HepG2 (cell line): ENCODE data around the gene EDNRB. TPM values are rescaled to one million over a fixed set of nuclear protein-coding genes. Genes with fewer than 3 reads are reported as not detected.

Experiments used
- ATAC-seq: fragments of 200-7000 bp; cut with Tn5 transposase; 3 replicates; pipeline ENCODE4 v1.9.1; 2020; ENCODE audit warnings: mild to moderate bottlenecking, moderate library complexity
- BruUV-seq: library from RNA; stranded (reverse); fragments of 400-500 nt; replicated peaks from 2 replicates; lab custom pipeline; 2021; lab: Mats Ljungman, UMichigan
- CTCF ChIA-PET: fragments of 300-600 bp; formaldehyde crosslinking; extraction: SDS; loops from one replicate; lab custom pipeline; 2021; ENCODE audit warnings: low total read pairs, inconsistent platforms, low intra/inter-chr PET ratio; lab: Yijun Ruan, JAX
- POLR2A ChIA-PET: fragments of 350-600 bp; sonication (Branson Sonifier 250); formaldehyde crosslinking; loops from one replicate; lab custom pipeline; 2020; ENCODE audit warnings: antibody characterized with exemption, inconsistent platforms; lab: Yijun Ruan, JAX
- DNase-seq: peaks from one replicate; pipeline ENCODE4 v3.0.0-alpha.2; 2015; ENCODE audit warnings: low spot score
- FAIRE-seq: peaks from 3 replicates; lab custom pipeline; 2011; peaks lifted over from hg19 to GRCh38; lab: Jason Lieb, UNC
- H2AFZ ChIP-seq: one replicate; pipeline ENCODE4 v1.6.1; 2011; ENCODE audit warnings: low read length, inconsistent platforms
- H3K27ac ChIP-seq: fragments of 300-600 bp; 3 replicates; pipeline ENCODE4 v1.8.0; 2011; ENCODE audit warnings: mixed run types, mild to moderate bottlenecking, mixed read lengths, low read length, inconsistent platforms; ENCODE audit not compliant: insufficient read depth; ENCODE audit errors: extremely low read length
- H3K27me3 ChIP-seq, 2 experiments: fragments of 200-600 bp in 1 of 2; 2 replicates in 1 of 2; 3 replicates in 1 of 2; pipeline versions ENCODE4 v1.6.0 to v1.8.0; 2011; ENCODE audit warnings: low read length in 2 of 2, mild to moderate bottlenecking in 2 of 2, moderate library complexity in 2 of 2, inconsistent platforms in 1 of 2; ENCODE audit not compliant: insufficient read depth in 2 of 2, control insufficient read depth in 1 of 2
- H3K36me3 ChIP-seq, 2 experiments: fragments of 200-600 bp in 1 of 2; replicated peaks in 1 of 2; 2 replicates in 1 of 2; 3 replicates in 1 of 2; pipeline versions ENCODE4 v1.5.1 to v1.8.0; 2011; ENCODE audit warnings: low read length in 2 of 2, inconsistent platforms in 1 of 2; ENCODE audit not compliant: insufficient read depth in 2 of 2, control insufficient read depth in 1 of 2
- H3K4me1 ChIP-seq: 2 replicates; pipeline ENCODE4 v1.5.1; 2012; ENCODE audit warnings: low read length, inconsistent platforms; ENCODE audit not compliant: insufficient read depth
- H3K4me2 ChIP-seq: 2 replicates; pipeline ENCODE4 v1.6.0; 2011; ENCODE audit warnings: low read depth, low read length, inconsistent platforms
- H3K4me3 ChIP-seq, 3 experiments: fragments of 200-600 bp in 1 of 3; sonication (generic), shearing (Covaris generic) in 1 of 3; replicated peaks in 1 of 3; 2 replicates each; pipeline ENCODE4 v1.5.1; 2011 to 2016; ENCODE audit warnings: low read length in 3 of 3, inconsistent platforms in 2 of 3, low read depth in 2 of 3, mild to moderate bottlenecking in 2 of 3, control low read depth in 1 of 3, mixed read lengths in 1 of 3; ENCODE audit not compliant: insufficient read depth in 1 of 3
- H3K79me2 ChIP-seq: one replicate; pipeline ENCODE4 v1.6.1; 2011; ENCODE audit warnings: low read length, inconsistent platforms; ENCODE audit not compliant: insufficient read depth
- H3K9ac ChIP-seq: 2 replicates; pipeline ENCODE4 v1.6.0; 2011; ENCODE audit warnings: mild to moderate bottlenecking, low read depth, low read length, inconsistent platforms; ENCODE audit not compliant: insufficient read depth
- H3K9me3 ChIP-seq: 2 replicates; pipeline ENCODE4 v1.5.1; 2012; ENCODE audit warnings: mild to moderate bottlenecking, low read length
- H4K20me1 ChIP-seq: 2 replicates; pipeline ENCODE4 v1.6.0; 2011; ENCODE audit warnings: inconsistent platforms, mild to moderate bottlenecking, low read length, moderate library complexity; ENCODE audit not compliant: insufficient read depth
- AGO1 ChIP-seq: fragments of 200-400 bp; formaldehyde crosslinking; IDR thresholded peaks from 2 replicates; pipeline ENCODE4 v1.6.1; 2017; ENCODE audit warnings: mild to moderate bottlenecking, low read depth, low read length, moderate library complexity; ENCODE audit not compliant: poor library complexity, severe bottlenecking
- MED8 ChIP-seq: sonication (generic); formaldehyde crosslinking; IDR thresholded peaks from 2 replicates; pipeline ENCODE4 v1.8.1; 2023; ENCODE audit warnings: mild to moderate bottlenecking, missing genetic modification reagents; ENCODE audit not compliant: insufficient replicate concordance
- MIER2 ChIP-seq: IDR thresholded peaks from 2 replicates; pipeline ENCODE4 v1.6.1; 2016; ENCODE audit warnings: missing biosample characterization, missing genetic modification reagents
- PHF21A ChIP-seq: sonication (generic); formaldehyde crosslinking; IDR thresholded peaks from 2 replicates; pipeline ENCODE4 v1.5.0; 2020; ENCODE audit warnings: mild to moderate bottlenecking, missing genetic modification reagents
- SOX13 ChIP-seq, 3 experiments: fragments of 450-650 bp in 1 of 3; sonication (generic) in 1 of 3; formaldehyde crosslinking in 1 of 3; IDR thresholded peaks in 2 of 3; conservative IDR thresholded peaks in 1 of 3; 2 replicates each; pipeline versions ENCODE4 v1.5.0 to v1.6.1; 2016 to 2020; ENCODE audit warnings: antibody characterized with exemption in 1 of 3, mild to moderate bottlenecking in 1 of 3, missing compliant biosample characterization in 1 of 3, missing genetic modification reagents in 1 of 3, moderate library complexity in 1 of 3
- XBP1 ChIP-seq: sonication (generic); formaldehyde crosslinking; IDR thresholded peaks from 2 replicates; pipeline ENCODE4 v1.5.0; 2020; ENCODE audit warnings: missing genetic modification reagents
- ZMYM2 ChIP-seq: sonication (generic); formaldehyde crosslinking; IDR thresholded peaks from 2 replicates; pipeline ENCODE4 v1.8.0; 2022; ENCODE audit warnings: mild to moderate bottlenecking, missing genetic modification reagents
- ZNF207 ChIP-seq: fragments of 450-650 bp; IDR thresholded peaks from 2 replicates; pipeline ENCODE4 v1.6.1; 2016; ENCODE audit warnings: antibody characterized with exemption, borderline replicate concordance
- ZNF382 ChIP-seq: sonication (generic); formaldehyde crosslinking; IDR thresholded peaks from 2 replicates; pipeline ENCODE4 v1.5.0; 2020; ENCODE audit warnings: missing genetic modification reagents, mild to moderate bottlenecking, borderline replicate concordance
- ZNF552 ChIP-seq: sonication (generic); formaldehyde crosslinking; IDR thresholded peaks from 2 replicates; pipeline ENCODE4 v1.9.0; 2022; ENCODE audit warnings: missing genetic modification reagents, mild to moderate bottlenecking, borderline replicate concordance
- in situ Hi-C: cut with HindIII; loops from 2 replicates; pipeline ENCODE4 v1.10.0; 2017; ENCODE audit warnings: low pct_unique_long_range_greater_than_20kb; ENCODE audit not compliant: extremely low pct_ligation_motif_present
- intact Hi-C: fragments of 100-400 bp; cut with micrococcal nuclease; formaldehyde crosslinking; loops from one replicate; pipeline ENCODE4 v1.10.0; 2022; ENCODE audit not compliant: unreplicated experiment
- polyA plus RNA-seq, 8 experiments: library from polyadenylated mRNA; depleted of rRNA in 3 of 8; stranded (reverse) in 7 of 8; unstranded in 1 of 8; fragments of >200 nt; fragmentation: Illumina TruSeq in 4 of 8; extraction: Trizol in 4 of 8; gene quantifications; 2 replicates each; pipeline versions ENCODE4 v1.2.1 to v1.2.3, GENCODE V29; 2011 to 2016; ENCODE audit warnings: low read depth in 4 of 8, missing spikeins in 1 of 8, mixed read lengths in 1 of 8; ENCODE audit not compliant: insufficient read depth in 1 of 8
- total RNA-seq, 5 experiments: library from RNA; depleted of rRNA; stranded (reverse); fragments of >200 nt; fragmentation: Illumina TruSeq; extraction: Trizol; gene quantifications; 2 replicates each; pipeline ENCODE4 v1.2.3, GENCODE V29; 2016; ENCODE audit warnings: low read depth in 1 of 5
- TF ChIP-seq, protein P1 (sequence below): sonication (generic); formaldehyde crosslinking; IDR thresholded peaks from 2 replicates; pipeline ENCODE4 v1.5.0; 2020; ENCODE audit warnings: missing genetic modification reagents
- TF ChIP-seq, protein P2 (sequence below): sonication (generic); formaldehyde crosslinking; IDR thresholded peaks from 2 replicates; pipeline ENCODE4 v1.5.0; 2020; ENCODE audit warnings: mild to moderate bottlenecking, missing genetic modification reagents, moderate library complexity
- TF ChIP-seq, protein P3 (sequence below): sonication (generic); formaldehyde crosslinking; IDR thresholded peaks from 2 replicates; pipeline ENCODE4 v1.5.1; 2020; ENCODE audit warnings: missing genetic modification reagents, mild to moderate bottlenecking, borderline replicate concordance
- TF ChIP-seq, protein P4 (sequence below): sonication (generic); formaldehyde crosslinking; IDR thresholded peaks from 2 replicates; pipeline ENCODE4 v1.4.0; 2020; ENCODE audit warnings: missing genetic modification reagents, borderline replicate concordance
- TF ChIP-seq, protein P5 (sequence below): sonication (generic); formaldehyde crosslinking; IDR thresholded peaks from 2 replicates; pipeline ENCODE4 v1.9.0; 2021; ENCODE audit warnings: missing genetic modification reagents, borderline replicate concordance

Gene EDNRB
- total and polyA plus RNA-seq, 2 of the 13 experiments (the other 11 are each of a cell fraction or from before 2014, with no cell fraction given): not detected

DNA sequence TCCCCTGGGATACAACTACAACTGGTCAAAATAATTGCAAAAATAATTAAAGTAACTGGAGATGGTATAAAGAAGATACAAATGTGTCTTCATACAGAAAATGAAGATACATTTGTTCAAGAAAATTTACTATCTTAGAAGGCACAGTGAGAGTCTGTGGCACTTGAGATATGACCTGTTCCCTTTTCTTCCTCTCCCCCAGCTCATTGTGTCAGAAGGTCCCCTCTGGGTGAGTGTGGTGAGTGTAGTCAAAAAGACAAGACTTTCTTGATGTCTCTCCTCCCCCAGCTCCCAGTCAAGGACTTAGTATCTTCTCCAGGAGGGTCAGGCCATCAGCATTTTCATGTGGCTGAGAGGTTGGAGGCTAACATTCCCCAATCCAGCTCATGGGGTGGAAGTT, 51.7 kb downstream of the EDNRB start:
- no peaks in the 10 kb centered on the region for H3K36me3 ChIP-seq
- H3K4me3 ChIP-seq: no peak overlapping the region
- in situ Hi-C loops: no loop called here
- no peak overlapping the region for H2AFZ ChIP-seq
- H3K4me1 ChIP-seq: no peaks in the 10 kb centered on the region
- CTCF ChIA-PET: no interaction called here
- H3K4me2 ChIP-seq: no peak overlapping the region
- POLR2A ChIA-PET: no interaction called here
- H4K20me1 ChIP-seq: no peaks in the 10 kb centered on the region
- FAIRE-seq: no peak
- no peaks in the 10 kb centered on the region for H3K79me2 ChIP-seq
- DNase-seq: no peak
- peaks cover 55% of the 10 kb centered on the region for H3K9me3 ChIP-seq
- intact Hi-C loops: no loop called here
- no peaks in the 10 kb centered on the region; a peak in 1 of 5 replicates for H3K27me3 ChIP-seq
- ATAC-seq: no peak
- no peak overlapping the region for H3K9ac ChIP-seq
- BruUV-seq: no TSS peak
- no peak overlapping the region for H3K27ac ChIP-seq
- TF ChIP-seq, protein P1, sequence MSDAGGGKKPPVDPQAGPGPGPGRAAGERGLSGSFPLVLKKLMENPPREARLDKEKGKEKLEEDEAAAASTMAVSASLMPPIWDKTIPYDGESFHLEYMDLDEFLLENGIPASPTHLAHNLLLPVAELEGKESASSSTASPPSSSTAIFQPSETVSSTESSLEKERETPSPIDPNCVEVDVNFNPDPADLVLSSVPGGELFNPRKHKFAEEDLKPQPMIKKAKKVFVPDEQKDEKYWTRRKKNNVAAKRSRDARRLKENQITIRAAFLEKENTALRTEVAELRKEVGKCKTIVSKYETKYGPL (CRISPR knock-in tag): no peak
- no peak for TF ChIP-seq MIER2 (CRISPR knock-in tag)
- no peak for TF ChIP-seq SOX13 (IDR thresholded peaks at IDR 0.05)
- TF ChIP-seq SOX13 (CRISPR knock-in tag; conservative IDR thresholded peaks at IDR 0.05 in 1 of 2, IDR thresholded peaks at IDR 0.05 in 1 of 2): no peak
- TF ChIP-seq, protein P2, sequence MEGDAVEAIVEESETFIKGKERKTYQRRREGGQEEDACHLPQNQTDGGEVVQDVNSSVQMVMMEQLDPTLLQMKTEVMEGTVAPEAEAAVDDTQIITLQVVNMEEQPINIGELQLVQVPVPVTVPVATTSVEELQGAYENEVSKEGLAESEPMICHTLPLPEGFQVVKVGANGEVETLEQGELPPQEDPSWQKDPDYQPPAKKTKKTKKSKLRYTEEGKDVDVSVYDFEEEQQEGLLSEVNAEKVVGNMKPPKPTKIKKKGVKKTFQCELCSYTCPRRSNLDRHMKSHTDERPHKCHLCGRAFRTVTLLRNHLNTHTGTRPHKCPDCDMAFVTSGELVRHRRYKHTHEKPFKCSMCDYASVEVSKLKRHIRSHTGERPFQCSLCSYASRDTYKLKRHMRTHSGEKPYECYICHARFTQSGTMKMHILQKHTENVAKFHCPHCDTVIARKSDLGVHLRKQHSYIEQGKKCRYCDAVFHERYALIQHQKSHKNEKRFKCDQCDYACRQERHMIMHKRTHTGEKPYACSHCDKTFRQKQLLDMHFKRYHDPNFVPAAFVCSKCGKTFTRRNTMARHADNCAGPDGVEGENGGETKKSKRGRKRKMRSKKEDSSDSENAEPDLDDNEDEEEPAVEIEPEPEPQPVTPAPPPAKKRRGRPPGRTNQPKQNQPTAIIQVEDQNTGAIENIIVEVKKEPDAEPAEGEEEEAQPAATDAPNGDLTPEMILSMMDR (CRISPR knock-in tag): no peak
- no peak for TF ChIP-seq MED8 (CRISPR knock-in tag)
- TF ChIP-seq ZNF207: no peak
- no peak for TF ChIP-seq ZMYM2 (CRISPR knock-in tag)
- TF ChIP-seq ZNF552 (CRISPR knock-in tag): no peak
- TF ChIP-seq, protein P3, sequence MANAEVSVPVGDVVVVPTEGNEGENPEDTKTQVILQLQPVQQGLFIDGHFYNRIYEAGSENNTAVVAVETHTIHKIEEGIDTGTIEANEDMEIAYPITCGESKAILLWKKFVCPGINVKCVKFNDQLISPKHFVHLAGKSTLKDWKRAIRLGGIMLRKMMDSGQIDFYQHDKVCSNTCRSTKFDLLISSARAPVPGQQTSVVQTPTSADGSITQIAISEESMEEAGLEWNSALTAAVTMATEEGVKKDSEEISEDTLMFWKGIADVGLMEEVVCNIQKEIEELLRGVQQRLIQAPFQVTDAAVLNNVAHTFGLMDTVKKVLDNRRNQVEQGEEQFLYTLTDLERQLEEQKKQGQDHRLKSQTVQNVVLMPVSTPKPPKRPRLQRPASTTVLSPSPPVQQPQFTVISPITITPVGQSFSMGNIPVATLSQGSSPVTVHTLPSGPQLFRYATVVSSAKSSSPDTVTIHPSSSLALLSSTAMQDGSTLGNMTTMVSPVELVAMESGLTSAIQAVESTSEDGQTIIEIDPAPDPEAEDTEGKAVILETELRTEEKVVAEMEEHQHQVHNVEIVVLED (CRISPR knock-in tag): no peak
- TF ChIP-seq AGO1: no peak
- TF ChIP-seq, protein P4, sequence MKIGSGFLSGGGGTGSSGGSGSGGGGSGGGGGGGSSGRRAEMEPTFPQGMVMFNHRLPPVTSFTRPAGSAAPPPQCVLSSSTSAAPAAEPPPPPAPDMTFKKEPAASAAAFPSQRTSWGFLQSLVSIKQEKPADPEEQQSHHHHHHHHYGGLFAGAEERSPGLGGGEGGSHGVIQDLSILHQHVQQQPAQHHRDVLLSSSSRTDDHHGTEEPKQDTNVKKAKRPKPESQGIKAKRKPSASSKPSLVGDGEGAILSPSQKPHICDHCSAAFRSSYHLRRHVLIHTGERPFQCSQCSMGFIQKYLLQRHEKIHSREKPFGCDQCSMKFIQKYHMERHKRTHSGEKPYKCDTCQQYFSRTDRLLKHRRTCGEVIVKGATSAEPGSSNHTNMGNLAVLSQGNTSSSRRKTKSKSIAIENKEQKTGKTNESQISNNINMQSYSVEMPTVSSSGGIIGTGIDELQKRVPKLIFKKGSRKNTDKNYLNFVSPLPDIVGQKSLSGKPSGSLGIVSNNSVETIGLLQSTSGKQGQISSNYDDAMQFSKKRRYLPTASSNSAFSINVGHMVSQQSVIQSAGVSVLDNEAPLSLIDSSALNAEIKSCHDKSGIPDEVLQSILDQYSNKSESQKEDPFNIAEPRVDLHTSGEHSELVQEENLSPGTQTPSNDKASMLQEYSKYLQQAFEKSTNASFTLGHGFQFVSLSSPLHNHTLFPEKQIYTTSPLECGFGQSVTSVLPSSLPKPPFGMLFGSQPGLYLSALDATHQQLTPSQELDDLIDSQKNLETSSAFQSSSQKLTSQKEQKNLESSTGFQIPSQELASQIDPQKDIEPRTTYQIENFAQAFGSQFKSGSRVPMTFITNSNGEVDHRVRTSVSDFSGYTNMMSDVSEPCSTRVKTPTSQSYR (CRISPR knock-in tag): no peak
- TF ChIP-seq XBP1 (CRISPR knock-in tag): no peak
- TF ChIP-seq, protein P5, sequence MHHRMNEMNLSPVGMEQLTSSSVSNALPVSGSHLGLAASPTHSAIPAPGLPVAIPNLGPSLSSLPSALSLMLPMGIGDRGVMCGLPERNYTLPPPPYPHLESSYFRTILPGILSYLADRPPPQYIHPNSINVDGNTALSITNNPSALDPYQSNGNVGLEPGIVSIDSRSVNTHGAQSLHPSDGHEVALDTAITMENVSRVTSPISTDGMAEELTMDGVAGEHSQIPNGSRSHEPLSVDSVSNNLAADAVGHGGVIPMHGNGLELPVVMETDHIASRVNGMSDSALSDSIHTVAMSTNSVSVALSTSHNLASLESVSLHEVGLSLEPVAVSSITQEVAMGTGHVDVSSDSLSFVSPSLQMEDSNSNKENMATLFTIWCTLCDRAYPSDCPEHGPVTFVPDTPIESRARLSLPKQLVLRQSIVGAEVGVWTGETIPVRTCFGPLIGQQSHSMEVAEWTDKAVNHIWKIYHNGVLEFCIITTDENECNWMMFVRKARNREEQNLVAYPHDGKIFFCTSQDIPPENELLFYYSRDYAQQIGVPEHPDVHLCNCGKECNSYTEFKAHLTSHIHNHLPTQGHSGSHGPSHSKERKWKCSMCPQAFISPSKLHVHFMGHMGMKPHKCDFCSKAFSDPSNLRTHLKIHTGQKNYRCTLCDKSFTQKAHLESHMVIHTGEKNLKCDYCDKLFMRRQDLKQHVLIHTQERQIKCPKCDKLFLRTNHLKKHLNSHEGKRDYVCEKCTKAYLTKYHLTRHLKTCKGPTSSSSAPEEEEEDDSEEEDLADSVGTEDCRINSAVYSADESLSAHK (CRISPR knock-in tag): no peak
- no peak for TF ChIP-seq ZNF382 (CRISPR knock-in tag)
- no peak for TF ChIP-seq PHF21A (CRISPR knock-in tag)
